HL-60 (cell line): Measurements from ENCODE around the gene TPK1.

Experiments used
- DNase-seq, 2 experiments: peaks; one replicate each; pipeline ENCODE4 v3.0.0-alpha.2; 2010 to 2020; ENCODE audit warnings: low read depth in 1 of 2, low spot score in 1 of 2
- H3K27ac ChIP-seq: fragments of 250-450 bp; sonication (Bioruptor Pico); replicated peaks from 2 replicates; pipeline ENCODE4 v1.5.1; 2020; ENCODE audit warnings: mild to moderate bottlenecking, moderate library complexity
- H3K27me3 ChIP-seq: fragments of 250-450 bp; sonication (Bioruptor Pico); 2 replicates; pipeline ENCODE4 v1.5.1; 2021; ENCODE audit warnings: mild to moderate bottlenecking, moderate library complexity; ENCODE audit not compliant: insufficient read depth, poor library complexity, severe bottlenecking
- H3K4me3 ChIP-seq: replicated peaks from 2 replicates; pipeline ENCODE4 v1.5.1; 2011; ENCODE audit warnings: mild to moderate bottlenecking, control low read depth, low read length; ENCODE audit not compliant: insufficient read depth
- GABPA ChIP-seq: IDR thresholded peaks from 2 replicates; pipeline ENCODE4 v1.6.1; 2012; ENCODE audit warnings: low read depth
- POLR2AphosphoS5 ChIP-seq: IDR thresholded peaks from 2 replicates; pipeline ENCODE4 v1.6.1; 2012; ENCODE audit warnings: low read depth
- SPI1 ChIP-seq: IDR thresholded peaks from 2 replicates; pipeline ENCODE4 v1.6.1; 2012; ENCODE audit warnings: low read depth, mild to moderate bottlenecking, borderline replicate concordance
- TF ChIP-seq, protein P1 (sequence below): IDR thresholded peaks from one replicate; pipeline ENCODE4 v1.5.1; 2011; ENCODE audit warnings: low read length, control low read depth, inconsistent platforms; ENCODE audit not compliant: insufficient read depth
- TF ChIP-seq, protein P2 (sequence below): IDR thresholded peaks from 2 replicates; pipeline ENCODE4 v1.6.1; 2012; ENCODE audit warnings: low read depth; ENCODE audit not compliant: insufficient replicate concordance

Gene TPK1

DNA sequence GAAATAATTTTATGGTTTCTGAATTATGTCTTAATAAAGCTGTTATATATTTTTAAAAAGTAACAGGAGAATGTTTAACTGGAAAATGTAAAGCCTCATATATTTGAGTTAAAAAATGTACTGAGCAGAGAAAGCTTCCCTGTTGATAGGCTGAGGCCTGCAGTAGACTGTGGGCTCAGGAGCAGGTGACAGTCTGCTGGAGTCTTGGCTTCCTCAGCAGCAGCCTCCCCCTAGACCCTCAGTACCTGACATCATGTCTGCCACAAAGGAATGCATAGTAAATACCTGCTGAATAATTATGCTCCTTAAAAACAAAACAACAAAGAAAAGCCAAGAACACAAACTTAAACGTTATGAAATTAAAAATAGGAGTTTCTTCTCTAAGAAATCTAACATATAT is 358.5 kb downstream of the TPK1 start:
- no peak overlapping the region for H3K27ac ChIP-seq
- no peaks in the 10 kb centered on the region for H3K27me3 ChIP-seq
- H3K4me3 ChIP-seq = no peak overlapping the region
- TF ChIP-seq POLR2AphosphoS5 (no peak), SPI1 (no peak), GABPA (no peak)
- TF ChIP-seq, protein P1, sequence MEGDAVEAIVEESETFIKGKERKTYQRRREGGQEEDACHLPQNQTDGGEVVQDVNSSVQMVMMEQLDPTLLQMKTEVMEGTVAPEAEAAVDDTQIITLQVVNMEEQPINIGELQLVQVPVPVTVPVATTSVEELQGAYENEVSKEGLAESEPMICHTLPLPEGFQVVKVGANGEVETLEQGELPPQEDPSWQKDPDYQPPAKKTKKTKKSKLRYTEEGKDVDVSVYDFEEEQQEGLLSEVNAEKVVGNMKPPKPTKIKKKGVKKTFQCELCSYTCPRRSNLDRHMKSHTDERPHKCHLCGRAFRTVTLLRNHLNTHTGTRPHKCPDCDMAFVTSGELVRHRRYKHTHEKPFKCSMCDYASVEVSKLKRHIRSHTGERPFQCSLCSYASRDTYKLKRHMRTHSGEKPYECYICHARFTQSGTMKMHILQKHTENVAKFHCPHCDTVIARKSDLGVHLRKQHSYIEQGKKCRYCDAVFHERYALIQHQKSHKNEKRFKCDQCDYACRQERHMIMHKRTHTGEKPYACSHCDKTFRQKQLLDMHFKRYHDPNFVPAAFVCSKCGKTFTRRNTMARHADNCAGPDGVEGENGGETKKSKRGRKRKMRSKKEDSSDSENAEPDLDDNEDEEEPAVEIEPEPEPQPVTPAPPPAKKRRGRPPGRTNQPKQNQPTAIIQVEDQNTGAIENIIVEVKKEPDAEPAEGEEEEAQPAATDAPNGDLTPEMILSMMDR = no peak
- TF ChIP-seq, protein P2, sequence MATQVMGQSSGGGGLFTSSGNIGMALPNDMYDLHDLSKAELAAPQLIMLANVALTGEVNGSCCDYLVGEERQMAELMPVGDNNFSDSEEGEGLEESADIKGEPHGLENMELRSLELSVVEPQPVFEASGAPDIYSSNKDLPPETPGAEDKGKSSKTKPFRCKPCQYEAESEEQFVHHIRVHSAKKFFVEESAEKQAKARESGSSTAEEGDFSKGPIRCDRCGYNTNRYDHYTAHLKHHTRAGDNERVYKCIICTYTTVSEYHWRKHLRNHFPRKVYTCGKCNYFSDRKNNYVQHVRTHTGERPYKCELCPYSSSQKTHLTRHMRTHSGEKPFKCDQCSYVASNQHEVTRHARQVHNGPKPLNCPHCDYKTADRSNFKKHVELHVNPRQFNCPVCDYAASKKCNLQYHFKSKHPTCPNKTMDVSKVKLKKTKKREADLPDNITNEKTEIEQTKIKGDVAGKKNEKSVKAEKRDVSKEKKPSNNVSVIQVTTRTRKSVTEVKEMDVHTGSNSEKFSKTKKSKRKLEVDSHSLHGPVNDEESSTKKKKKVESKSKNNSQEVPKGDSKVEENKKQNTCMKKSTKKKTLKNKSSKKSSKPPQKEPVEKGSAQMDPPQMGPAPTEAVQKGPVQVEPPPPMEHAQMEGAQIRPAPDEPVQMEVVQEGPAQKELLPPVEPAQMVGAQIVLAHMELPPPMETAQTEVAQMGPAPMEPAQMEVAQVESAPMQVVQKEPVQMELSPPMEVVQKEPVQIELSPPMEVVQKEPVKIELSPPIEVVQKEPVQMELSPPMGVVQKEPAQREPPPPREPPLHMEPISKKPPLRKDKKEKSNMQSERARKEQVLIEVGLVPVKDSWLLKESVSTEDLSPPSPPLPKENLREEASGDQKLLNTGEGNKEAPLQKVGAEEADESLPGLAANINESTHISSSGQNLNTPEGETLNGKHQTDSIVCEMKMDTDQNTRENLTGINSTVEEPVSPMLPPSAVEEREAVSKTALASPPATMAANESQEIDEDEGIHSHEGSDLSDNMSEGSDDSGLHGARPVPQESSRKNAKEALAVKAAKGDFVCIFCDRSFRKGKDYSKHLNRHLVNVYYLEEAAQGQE = no peak
- DNase-seq = no peak

DNA sequence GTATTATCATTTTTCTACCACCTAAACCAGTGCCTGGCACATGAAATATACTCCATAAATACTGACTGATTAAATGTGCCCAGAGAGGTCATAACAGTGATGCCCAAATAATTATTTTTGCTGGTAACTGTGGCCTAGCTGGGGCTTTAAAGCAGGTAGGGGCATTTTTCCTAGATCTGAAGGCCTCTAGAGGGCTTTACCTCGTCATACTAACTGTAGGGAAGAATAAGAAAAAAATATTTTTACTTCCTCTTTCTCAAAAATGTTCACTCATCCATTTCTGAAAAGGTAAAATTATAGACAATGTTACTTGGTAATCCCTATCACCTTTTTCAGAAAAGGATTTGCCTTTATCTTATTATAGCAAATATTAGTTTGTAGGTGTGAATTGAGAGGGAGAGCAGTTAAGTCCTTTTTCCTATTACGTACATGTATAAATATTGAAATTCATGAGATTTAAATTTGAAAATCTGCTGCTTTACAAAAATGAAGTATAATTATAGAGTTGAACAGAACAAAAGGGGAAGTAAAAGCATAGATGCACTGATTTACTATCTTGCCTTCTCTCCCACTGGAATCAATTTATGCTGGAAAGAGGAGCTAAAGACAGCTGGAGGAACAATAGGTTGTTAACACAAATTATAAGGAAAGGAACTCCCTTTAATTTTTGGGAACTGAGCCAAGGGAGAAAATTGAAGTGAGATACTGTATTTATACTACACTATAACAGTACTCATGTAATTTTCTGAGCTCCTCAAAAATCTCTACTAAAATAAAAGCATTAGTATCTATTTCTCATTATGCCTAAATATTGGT is 360.8 kb downstream of the TPK1 start:
- Histone ChIP-seq H3K27me3 (no peaks in the 10 kb centered on the region), H3K27ac (no peak overlapping the region), H3K4me3 (no peak overlapping the region)
- TF ChIP-seq, protein P2 = no peak
- TF ChIP-seq, protein P1 = no peak
- TF ChIP-seq POLR2AphosphoS5 (no peak), GABPA (no peak)
- DNase-seq = no peak

DNA sequence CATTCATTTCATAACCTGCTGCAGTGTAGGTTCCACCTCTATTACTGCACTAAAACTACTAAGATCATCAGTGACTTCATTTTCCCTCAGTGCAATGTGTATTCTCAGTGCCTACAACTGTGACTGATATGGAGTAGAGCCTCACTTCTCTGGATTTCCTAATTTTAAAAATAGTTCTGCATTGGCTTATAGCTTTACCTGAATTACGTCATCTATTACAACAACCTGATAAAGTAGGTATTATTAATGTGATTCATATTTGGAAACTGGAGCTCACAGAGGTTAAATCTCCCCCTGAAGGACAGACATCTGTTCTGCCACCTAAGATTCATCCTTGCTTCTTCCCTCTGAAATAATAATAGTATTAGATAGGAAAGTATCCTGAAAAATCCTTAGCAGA is 361.5 kb downstream of the TPK1 start:
- TF ChIP-seq SPI1 (no peak), GABPA (no peak), POLR2AphosphoS5 (no peak)
- TF ChIP-seq, protein P2 = no peak
- TF ChIP-seq, protein P1 = no peak
- Histone ChIP-seq H3K4me3 (no peak overlapping the region), H3K27ac (no peak overlapping the region), H3K27me3 (no peaks in the 10 kb centered on the region)
- DNase-seq = no peak
